GM19023 (cell line): ENCODE results near the gene PTPRM.

Experiments used
- ATAC-seq: cut with Tn5 transposase; IDR thresholded peaks from one replicate; pipeline ENCODE4 v1.9.1; 2021; ENCODE audit warnings: mild to moderate bottlenecking, moderate library complexity; ENCODE audit not compliant: unreplicated experiment

The PTPRM gene

DNA sequence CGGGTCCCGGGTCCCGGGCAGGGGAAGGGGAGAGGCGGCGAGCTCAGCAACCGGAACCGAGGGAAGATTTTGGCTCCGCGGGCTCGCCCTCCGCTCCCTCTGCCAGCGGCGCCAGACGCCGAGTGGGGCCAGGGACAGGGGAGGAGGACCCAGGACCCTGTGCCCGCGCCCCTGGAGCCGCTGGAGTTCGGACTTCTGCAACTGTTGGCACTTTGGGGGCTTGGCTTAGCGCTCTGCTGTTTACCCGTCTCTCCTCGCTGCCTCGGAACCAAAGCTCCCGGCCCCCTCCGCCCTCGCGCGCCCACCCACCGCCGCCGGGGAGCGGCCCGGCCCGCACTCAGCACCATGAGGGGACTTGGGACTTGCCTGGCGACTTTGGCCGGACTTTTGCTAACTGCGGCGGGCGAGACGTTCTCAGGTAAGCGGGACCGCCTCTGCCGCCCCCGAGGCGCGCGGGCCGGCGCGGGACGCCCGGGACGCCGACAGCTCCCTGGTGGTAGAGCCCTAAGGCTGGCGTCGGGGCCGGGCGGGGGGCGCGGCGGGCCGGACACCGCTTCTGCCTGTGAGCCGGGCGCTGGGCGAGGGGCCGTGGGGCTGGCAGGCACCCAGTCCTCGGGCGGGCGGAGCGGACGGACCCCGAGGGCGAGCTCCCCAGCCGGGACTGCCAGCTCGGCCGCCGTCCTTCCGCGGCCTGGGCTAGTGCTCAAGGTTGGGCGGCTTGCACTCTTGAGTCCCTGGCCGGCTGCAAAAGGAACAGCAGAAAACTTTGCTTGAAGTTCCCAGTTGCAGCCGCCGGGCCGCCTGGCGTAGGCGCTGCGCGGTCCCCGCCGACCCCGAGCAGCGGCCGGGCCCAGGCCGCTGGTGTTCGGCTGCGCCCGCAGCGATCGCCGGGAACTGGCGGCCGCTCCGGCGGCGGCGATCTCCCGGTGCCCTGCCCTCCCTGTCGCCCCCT is 634 bp downstream of the PTPRM start:
- ATAC-seq = peak; percentile 15

DNA sequence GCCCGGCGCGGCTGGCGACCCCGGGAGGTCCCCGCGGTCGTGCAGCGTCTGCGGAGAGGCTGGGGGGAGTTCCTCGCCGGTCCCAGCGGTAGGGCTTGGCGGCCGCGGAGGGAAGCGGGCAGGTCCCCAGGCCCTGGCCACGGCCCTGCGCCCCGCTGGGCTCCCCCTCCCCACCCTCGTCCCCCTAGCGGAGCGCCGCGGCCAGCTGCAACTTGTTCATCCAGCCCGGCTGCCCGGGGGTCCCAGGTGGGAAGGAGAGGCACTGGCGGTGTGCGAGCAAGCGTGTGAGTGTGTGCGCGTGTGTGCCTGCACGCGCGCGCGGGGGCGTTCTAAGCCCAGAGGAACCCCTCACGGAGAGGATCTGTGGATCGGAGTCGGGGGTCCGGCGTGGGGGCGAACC is 1.3 kb downstream of the PTPRM start:
- no peak for ATAC-seq

DNA sequence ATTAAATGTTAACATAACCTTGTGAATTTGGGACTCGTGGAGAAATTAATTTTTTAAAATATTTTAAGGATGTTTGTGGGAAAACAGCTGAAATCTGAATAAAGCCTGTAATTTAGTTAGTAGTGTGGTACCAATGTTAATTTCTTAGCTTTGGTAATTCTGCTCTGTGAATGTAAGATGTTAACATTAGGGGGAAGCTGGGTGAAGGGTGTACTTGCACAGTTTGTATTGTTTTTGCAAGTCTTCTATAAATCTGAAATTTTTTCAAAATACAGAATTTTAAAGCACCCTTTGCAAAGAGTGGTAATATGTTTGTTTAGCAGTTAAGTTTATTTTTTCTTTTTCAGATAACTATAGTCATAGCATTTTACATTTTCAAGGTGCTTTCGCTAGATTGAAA is 4.5 kb downstream of the PTPRM start:
- no peak for ATAC-seq

DNA sequence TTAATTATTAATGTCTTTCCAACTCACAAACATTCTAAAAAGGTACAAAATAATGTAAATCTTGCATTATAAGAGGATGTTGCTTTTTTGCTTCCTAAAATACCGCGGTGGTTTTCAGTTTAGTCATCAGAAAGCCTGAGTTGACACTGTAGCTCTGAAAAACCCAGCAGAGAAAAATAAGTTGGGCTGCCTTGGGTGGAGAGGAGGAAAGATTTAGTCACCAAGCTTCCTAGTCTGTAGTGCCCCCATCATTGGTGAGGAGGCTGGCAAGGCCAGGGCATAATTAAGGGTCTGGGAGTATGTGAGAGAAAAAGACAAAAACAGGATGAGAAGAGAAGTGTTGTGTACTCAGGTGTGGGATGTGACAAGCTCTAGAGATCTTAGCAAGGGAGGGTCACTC is 5.7 kb downstream of the PTPRM start:
- no peak for ATAC-seq

DNA sequence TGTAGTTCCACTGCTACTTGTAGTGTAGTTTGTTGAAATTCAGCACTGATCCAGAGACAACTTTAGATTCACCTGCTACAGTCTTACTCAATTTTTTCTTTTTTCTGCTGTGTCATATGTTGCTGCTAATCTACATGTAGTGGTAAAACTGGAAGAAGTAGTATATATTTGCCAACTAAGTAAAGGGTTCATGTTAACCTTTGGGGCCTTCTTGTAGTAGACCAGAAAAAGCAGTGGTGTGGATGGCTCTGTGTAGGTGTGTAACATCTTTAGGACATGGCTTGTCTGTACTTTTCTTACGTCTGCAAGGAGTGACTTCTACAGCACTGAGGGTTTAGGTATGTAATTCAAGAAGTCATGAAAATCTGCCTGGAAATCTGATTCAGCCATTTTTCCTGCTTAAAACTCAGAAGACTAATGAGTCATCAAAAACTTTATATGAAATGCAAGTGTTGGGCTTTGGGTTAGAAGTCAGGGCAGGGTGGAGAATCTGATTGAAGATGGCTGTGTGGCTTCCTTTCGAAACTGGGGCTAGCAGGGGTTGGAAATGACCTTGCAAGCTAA is 8.4 kb downstream of the PTPRM start:
- ATAC-seq = no peak

DNA sequence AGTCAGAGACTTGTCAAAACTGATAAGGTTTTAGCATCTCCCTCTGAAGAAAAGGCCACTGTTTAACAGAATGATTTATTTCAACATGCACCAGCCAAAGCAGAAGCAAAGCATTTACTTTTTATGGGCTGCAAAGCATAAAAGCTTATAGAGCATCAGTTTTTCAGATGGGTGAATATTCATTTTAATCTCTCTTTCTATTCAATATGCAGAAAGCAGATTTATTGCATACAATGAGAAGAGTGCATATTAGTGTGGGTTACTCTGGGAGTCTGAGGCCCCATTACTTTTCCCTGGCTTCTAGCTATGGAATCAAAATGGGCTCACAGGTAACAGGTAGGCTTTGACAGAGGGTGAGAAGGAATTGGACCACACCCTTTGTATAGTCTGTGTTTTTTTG is 9.0 kb downstream of the PTPRM start:
- ATAC-seq = no peak

DNA sequence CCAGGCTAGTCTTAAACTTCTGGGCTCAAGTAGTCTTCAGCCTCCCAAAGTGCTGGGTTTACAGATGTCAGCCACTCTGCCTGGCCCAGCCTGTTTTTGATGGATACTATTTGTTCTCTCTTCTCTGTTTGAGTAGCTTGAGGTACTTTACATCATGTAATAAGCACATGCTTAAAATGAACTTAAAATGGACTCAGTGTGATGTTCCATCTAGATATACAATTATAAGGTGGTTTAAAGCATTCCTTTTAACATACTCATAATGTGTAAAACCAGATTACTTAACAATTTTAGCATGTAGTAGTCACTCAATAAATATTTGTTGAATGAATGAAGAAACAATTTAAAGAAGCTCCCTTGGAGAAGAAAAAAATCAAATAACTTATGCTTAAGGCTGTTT is 9.6 kb downstream of the PTPRM start:
- no peak for ATAC-seq

DNA sequence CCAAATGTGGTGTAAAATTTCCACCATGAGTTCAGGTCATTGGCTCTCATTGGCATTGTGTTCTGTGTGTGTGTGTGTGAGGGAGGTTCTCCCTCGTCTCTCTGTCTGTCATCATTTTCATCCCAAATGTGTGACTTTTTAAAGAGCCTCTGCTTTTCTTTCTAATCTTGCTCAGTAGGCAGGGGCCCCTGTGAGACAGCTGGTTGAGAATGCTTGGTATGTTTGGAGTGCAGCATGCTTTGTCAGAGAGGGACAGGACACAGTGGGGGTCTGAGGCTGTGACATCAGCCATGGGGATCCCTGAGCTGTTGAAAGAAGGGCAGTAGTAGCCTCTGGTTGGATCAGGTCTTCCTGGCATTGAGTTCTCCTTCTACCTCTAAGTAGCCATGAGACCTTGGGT is 10.6 kb downstream of the PTPRM start:
- no peak for ATAC-seq

DNA sequence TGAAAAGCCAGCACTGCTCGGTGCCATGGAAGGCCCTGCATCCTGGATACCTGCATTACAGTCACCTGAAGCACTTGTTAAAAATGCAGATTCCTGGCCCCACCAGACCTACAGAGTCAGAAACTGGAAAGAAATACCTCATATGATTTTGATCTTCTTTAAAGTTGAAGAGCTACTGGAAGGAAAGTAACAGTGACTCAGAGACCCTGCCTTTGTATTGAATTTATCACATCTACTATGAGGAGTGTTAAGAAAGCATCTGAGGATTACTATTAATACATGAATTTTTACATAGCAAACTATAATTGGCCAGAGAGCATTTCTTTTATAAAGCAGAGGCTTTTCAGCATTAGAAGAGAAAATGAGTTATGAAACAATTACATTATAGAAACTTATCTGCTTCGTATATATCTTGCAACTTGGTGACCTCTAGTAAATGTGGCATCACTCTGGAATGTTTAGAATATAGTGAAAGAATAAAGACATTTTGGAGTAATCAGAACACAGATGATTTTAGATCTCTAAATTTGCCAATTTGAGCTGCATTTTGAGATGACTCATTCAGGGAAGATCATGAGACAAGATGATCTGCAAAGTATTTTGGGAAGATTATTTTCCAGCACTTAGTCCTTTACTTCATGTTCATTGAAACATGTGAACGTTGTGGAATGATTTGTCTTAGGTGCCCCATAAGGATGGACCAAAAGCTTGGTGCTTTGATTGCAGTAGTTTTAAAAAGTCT is 12.2 kb downstream of the PTPRM start:
- ATAC-seq = no peak

DNA sequence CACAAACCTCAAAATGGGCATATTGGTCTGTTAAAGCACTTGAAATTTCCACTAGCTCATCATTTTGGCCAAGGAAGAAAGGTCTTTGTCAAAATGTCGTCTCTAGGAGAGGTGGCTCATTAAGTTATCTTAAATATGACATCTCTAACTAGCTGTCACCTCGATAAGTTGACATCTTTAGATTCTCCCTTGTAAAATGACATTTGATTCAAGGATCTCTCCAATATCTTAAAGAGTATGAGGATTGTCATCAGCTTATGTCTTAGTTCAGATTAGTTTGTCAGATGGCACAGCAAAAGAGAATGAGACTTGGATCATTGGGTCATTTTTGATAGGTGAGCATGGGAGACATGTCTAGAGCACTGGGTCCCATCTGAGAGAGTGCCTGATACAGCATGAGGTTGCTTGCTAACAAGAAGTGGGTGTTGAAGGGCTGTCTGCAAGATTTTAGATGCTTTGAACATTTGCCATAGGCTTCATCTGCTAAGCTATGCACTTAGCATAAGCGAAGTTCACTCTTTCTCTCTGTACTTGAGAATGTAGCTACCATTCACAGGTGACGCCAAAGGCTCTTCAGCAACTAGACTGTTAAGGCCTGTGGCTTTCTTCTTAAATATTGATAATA is 12.9 kb downstream of the PTPRM start:
- ATAC-seq = no peak

DNA sequence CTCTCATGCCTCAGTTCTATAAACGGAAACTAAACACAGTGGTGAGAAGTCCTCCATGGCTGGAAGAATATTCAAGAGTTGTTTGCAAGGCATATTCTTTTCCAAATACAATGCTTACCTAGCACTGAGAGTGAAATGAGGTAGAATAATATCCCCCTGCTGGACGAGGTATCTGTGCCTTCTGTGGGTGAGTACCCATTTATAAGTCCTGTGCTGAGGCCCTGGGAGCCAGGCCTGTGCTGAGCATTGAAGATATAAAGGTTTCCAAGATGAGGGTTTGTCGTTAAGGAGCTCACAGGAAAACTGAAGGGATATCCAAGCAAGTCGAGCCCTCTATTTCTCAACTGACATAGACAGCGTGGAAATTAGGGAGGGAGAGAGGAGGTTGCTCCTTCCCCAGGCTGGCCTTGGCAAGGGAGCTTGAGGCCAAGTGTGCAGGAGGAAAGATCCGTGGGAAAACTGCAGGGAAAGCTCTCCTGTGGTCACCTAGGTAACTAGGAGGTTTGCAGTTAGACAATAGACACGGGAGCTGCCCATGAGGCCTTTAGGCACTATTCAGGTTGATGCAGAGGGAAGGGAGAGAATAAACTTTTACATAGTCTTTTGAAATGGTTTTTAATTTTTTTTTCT is 17.6 kb downstream of the PTPRM start:
- ATAC-seq = no peak

DNA sequence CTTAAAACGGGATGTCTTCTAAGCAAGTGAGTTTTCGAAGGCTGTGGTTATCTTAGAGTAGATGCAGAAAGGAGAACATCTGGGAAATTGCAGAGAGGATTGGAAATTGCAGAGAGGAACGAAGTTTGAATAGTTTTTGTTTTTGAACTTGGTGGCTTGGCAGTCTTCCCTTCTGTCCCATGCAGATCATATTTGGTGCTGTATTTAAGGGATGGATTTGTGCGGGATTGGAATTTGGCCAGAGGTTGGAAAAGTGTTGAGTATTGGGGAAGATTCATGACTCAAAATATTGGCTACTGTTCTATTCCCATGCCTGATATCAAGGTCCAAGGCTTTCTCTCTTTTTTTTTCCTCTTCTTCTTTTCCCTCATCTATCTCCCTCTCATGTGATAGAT is 18.2 kb downstream of the PTPRM start:
- ATAC-seq = no peak

DNA sequence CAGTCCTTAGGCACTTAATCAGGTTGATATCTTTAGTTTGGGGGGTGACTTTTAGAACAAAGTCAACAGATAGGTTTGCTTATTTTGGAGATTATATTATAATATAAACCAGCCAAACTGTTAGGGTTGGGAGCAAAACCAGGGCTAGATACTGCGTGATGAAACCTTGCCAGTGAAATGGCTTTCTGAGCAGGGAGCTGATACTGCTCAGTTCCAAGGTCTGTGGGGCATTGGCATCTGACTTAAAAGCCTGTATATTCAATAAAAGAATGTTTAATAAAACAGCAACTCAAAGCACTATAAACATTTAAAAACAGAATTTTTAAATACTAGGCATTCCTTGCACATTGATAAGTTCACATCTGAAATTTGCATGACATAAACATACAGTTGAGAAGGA is 19.3 kb downstream of the PTPRM start:
- ATAC-seq = no peak

DNA sequence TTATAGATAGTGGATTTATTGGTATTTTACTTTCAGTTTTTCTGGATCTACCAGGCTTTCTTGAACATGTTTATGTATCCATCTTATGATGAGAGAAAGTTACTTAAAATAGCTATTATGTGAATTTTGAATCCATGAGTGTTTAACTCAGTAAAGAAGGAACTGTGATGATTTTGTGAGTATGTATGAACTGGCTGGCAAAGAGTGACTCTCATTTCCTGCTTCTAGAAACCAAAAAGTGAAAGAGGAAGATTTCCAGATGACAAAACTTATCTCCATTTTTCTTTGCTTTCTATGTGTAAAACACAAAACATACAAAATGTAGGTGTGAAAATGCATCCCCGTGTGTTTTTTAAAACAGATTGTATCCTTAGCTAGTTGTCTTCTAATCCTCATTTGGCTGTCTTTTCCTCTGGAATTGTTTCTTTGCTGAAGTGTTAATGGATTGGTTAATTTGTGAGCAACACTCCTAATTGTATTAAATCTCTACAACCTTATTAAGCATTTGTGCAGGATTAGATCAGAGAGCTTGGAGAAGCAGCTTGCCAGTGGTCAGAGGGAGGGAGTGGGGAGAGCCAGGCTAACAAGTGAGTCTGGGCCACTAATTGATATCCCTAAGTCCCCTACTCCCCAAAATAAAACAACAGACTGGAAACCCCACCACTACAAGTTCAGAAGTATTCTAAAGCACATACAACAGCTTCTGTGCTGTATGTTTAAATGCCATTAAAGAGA is 23.9 kb downstream of the PTPRM start:
- ATAC-seq = no peak

DNA sequence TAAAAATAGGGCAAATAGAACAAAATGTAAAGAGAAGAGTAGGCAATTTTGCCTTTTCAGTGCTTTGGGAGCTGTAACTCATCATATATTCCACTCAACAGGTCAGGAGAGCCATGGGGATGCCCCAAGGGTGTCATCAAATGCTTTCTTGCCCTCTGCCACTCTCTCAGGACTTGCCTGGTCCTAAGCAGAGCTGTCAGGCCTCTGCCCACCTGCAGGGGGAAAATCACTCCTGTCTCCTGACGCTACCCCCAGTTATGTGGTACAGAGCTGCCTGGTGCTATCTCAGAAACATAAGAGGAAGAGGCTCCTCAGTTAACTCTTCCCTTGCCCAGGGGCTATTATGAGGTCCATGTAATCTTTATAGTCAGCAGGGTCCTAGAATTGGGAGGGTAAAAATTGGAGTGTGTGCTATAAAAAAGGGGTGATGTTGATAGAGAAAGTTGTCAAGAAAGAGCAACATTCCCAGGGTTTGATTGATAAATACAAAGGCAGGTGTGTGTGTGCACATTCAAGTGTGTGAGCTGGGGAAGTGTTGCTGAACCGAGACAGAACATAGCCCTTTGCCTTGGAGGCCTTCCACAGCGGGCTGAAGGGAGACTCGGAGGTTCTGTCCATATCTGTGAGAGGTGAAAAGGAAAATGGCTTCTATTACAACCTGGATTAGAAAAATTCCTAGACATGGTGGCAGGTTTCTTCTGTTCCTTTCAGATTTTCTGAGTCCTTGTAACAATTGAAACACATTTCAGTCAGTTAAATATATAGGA is 25.4 kb downstream of the PTPRM start:
- no peak for ATAC-seq

DNA sequence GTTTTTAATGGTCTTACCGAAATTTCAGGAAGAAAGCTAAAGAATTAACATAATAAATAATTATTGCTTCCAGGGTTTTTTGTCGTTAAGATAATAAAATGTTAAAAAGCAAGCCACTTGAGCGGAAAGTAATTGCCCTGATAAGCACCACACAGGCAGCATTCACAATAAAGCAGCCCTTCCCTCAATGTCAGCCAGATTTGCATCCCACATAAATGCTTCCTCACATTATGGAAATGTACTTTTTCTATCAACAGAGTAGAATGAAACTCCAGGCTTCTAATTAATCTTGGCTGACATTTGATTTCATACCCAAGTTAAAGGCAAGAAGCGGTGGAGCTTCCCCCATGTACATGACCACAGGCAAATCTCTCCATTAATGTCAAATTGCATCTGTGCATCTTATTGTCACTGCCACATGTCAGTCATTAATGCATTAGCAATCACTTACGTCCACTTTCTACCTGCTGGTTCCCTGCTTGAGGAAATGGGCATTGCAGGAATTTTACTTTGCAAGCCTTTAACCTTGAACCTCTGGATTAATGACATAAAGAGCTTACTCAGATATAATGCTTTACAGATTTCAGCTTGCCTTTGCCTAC is 26.2 kb downstream of the PTPRM start:
- no peak for ATAC-seq

DNA sequence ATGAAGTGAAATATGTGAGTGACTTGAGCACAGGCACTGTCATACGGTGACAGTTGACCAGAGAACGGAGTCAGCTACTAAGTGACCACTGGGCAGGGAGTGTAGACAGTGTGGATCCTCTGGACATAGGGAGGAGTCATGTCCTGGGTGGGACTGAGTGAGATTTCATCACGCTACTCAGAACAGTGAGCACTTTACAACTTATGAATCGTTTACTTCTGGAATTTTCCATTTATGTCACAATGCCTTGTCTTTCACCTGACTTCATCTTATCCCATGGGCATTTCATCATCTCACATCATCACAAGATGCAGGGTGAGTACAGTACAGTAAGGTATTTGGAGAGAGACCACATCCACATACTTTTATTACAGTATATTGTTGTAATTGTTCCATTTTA is 29.0 kb downstream of the PTPRM start:
- ATAC-seq = no peak

DNA sequence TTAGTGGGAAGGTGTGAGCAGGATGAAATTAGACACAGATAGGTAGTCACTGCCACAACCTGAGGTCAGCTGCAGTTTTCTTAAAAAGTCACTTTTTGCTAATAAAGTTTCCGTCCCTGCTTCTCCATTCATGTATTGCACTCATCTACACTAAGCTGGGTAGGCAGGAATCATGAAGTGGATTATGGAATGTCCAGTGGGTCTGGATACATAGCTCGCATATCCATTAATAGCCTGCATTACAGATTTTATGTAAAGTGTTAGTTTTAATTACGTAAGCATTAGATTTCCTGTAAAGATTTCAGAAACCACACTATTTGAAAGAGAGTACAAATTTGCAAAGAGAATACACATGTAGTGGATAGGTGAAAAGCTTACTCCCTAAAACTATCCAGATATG is 30.4 kb downstream of the PTPRM start:
- ATAC-seq = no peak
